22Rv1 (cell line): Measurements from ENCODE around the gene TLR10.
"Not testable (repeated sequence)": the region's sequence is repeated elsewhere in the genome, so short reads cannot be mapped to it uniquely, and the experiment has no call there.

Experiments used
- CTCF ChIP-seq: fragments of 450-650 bp; IDR thresholded peaks from 2 replicates; pipeline ENCODE4 v1.5.1; 2017; ENCODE audit warnings: mild to moderate bottlenecking
- ZFX ChIP-seq: fragments of 450-650 bp; IDR thresholded peaks from 2 replicates; pipeline ENCODE4 v1.6.1; 2017; ENCODE audit warnings: antibody characterized with exemption, borderline replicate concordance

GRCh38 chr4:38777925-38778324, 4.9 kb downstream of the TLR10 start:
- TF ChIP-seq CTCF, ZFX: not testable (repeated sequence)
